Measurements from ENCODE around the gene WDR18.

WDR18 gene

DNA sequence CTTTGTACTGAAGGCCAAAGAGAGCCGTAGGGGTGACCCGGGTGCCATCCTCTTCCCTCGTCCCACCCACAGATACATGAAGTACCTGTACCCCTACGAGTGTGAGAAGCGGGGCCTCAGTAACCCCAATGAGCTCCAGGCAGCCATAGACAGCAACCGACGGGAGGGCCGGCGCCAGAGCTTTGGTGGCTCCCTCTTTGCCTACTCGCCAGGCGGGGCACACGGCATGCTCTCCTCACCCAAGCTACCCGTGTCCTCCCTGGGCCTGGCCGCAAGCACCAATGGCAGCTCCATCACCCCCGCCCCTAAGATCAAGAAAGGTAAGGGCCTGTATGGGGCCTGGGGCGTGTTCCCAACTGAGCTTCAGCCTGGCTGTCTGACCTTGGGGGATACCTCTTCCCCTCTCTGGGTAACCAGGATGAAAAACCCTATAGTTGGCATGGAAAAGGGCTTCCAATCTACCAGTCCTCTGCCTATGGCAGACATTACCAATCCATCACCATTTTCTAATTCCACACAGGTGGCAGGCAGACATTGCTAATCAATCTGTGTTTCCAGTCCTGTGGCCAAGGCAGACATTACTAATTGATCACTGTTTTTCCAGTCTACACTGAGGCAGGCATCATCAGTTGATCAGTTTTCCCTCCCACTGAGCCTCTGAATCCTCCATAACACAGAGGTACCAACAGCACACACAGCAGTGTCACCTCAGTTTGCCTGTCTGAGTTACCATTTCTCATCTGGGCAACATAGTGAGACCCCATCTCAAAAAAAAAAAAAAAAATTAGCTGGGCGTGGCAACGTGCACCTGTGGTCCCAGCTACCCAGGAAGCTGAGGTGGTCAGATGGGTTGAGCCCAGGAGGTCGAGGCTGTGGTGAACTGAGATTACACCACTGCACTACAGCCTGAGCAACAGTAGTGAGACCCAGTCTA lies 19.1 kb upstream of the WDR18 start:
- no peak for DNase-seq (ENCODE audit: low read depth in 2 of 3, low spot score in 2 of 3)

DNA sequence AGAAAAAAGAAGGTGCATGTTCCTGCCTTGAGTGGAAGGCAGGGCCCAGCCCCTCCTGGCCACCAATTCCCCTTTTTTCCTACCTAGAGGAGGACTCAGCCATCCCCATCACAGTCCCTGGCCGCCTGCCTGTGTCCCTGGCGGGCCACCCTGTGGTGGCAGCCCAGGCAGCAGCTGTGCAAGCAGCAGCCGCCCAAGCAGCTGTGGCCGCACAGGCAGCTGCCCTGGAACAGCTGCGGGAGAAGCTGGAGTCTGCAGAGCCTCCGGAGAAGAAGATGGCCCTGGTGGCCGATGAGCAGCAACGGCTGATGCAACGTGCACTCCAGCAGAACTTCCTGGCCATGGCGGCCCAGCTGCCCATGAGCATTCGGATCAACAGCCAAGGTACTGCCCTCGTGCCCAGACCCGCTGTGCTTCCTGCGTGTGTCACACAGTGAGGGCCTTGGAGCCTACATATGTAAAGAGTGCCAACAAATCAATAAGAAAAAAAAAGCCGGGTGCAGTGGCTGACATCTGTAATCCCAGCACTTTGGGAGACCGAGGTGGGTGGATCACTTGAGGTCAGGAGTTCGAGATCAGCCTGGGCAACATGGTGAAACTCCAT lies 17.6 kb upstream of the WDR18 start:
- no peak for DNase-seq (ENCODE audit: low read depth in 2 of 3, low spot score in 2 of 3)

- no peak for DNase-seq (ENCODE audit: low read depth in 2 of 3, low spot score in 2 of 3)
These were observed 13.4 kb upstream of the WDR18 start for GRCh38 chr19:970695-971094.

DNA sequence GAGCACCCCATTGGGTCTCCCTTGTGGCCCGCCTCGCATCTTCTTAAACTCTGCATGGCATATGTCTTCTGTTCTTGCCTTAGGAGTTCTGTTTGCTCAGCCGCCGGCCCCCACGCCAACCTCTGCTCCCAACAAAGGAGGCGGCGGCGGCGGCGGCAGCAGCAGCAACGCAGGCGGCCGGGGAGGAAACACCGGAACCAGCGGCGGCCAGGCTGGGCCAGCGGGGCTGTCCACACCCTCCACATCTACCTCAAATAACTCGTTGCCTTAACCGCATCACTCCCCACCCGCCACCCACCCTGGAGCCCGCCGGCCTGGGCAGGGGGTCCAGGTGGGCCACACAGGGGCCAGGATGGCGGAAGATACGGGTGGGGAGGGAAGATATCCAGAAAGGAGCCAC lies 12.3 kb upstream of the WDR18 start:
- no peak for DNase-seq (ENCODE audit: low read depth in 2 of 3, low spot score in 2 of 3)

DNA sequence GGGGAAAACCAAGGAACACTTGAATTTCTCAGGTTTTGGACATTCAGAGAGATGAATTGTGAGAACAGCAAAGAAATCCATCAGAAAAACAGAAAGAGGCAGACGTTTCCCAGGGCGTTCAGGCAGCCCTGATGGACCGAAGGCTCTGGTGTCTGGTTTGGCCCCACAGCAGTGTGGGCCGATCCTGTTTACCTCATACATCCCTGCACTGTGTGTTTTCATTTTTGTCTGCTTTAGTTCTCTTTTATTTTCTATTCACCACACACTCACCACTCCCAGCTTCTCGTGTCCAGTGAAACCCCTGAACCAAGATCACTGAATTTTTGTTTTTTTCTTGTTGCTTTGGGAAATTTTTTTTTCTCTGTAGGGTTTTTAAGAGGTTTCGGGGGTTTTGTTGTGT lies 11.9 kb upstream of the WDR18 start:
- DNase-seq (ENCODE audit: low read depth in 2 of 3, low spot score in 2 of 3), result no peak

GRCh38 chr19:973726-974563 lies 10.2 kb upstream of the WDR18 start:
- DNase-seq (ENCODE audit: low read depth in 2 of 3, low spot score in 2 of 3), result no peak

- no peak for DNase-seq (ENCODE audit: low read depth in 2 of 3, low spot score in 2 of 3)
These were observed 9.4 kb upstream of the WDR18 start for GRCh38 chr19:974564-975257.

DNA sequence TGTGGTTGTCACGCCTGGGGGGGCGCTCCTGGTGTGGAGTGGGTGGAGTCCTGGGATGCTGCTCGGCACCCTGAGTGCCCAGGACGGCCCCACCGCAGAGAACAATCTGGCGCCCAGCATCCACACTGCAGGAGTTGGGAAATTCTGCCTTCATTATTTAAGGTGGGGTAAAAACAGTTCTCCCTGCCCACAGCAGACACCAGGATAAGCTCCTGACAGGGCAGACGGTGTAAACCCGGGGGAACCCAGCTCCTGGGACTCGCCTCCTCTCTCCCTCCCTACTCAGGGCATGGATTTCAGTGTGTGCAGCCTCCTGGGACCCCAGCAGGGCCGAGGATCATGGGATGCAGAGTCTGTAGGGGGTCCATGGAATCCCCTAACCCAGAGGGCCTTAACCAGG lies 7.7 kb upstream of the WDR18 start:
- no peak for DNase-seq (ENCODE audit: low read depth in 2 of 3, low spot score in 2 of 3)

GRCh38 chr19:977058-977464 lies 7.1 kb upstream of the WDR18 start:
- DNase-seq (ENCODE audit: low read depth in 2 of 3, low spot score in 2 of 3), result no peak

- no peak for DNase-seq (ENCODE audit: low read depth in 2 of 3, low spot score in 2 of 3)
These were observed 4.8 kb upstream of the WDR18 start for GRCh38 chr19:979318-979741.

DNA sequence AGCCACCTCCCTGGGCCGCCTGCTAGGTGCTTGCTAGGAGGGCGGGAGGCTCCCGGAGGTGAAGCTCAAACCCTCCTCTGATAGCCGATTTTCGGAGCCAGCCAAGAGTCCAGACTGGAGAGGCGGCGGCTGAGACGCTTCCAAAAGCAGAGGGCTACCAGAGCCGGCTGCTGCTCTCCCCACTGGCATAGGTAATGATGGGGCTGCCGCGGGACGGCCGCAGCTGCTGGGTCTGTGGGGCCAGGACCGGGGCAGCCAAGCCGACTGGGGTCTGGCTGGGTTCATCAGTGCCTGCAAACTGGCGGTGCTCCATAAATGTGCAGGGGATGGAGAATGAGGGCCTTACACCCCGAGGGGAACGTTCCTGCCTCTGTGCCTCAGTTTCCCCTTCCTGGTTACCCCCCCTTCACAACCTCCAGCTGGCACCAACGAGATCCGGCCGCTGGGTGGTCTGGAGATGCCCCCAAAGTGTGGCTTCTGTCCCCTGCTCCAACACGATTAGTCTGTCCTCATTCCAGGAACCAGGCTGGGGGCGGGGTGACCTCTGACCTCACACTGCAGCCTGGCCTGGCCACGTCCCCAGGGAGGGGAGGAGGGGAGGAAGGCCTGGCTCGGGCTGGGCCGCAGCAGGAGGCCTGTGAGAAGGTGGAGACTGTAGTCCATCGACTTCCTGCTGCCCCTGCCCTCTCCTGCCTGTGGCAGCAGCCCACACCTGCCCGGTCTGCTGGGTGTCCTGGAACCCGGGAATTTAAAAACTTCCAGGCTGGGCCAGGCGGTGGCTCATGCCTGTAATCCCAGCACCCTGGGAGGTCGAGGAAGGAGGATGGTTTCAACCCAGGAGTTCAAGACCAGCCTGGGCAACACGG lies 3.8 kb upstream of the WDR18 start:
- no peak for DNase-seq (ENCODE audit: low read depth in 2 of 3, low spot score in 2 of 3)

DNA sequence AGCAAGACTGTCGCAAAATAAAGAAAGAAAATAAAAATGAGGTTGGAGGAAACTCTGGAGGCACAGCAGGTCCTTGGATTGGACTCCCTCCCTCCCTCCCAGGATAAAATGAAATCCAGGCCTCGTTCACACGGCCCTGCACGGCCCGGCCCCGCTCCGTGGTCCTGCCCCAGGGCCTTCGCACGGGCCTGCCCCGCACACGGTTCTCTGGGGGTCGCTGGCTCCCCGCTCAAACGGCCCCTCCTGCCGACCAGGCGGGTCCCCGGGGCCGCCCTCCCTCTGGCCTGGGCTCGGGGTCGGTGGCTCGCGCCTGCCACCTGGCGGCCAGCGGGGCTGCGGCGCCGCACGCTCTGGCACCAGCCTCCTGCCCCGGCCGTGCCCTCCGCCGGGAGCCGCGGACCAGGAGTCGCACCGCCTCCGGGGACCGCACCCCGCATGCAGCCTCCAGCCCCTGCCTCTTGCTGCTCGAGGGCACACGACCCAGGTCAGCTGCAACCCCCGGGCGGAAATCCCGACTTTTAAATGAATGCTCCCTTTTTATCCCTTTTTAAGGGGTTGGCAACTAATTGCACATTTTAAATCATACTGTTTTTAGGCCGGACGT lies 1.5 kb upstream of the WDR18 start:
- DNase-seq (ENCODE audit: low read depth in 2 of 3, low spot score in 2 of 3), result peak; percentile 60 to 75 (median 73)

GRCh38 chr19:986083-986482 lies 1.9 kb downstream of the WDR18 start:
- DNase-seq (ENCODE audit: low read depth in 2 of 3, low spot score in 2 of 3), result no peak

GRCh38 chr19:988081-988480 lies 3.9 kb downstream of the WDR18 start:
- DNase-seq (ENCODE audit: low read depth in 2 of 3, low spot score in 2 of 3), result no peak

- DNase-seq (ENCODE audit: low read depth in 2 of 3, low spot score in 2 of 3), result no peak
These were observed 4.4 kb downstream of the WDR18 start for GRCh38 chr19:988510-988909.

DNA sequence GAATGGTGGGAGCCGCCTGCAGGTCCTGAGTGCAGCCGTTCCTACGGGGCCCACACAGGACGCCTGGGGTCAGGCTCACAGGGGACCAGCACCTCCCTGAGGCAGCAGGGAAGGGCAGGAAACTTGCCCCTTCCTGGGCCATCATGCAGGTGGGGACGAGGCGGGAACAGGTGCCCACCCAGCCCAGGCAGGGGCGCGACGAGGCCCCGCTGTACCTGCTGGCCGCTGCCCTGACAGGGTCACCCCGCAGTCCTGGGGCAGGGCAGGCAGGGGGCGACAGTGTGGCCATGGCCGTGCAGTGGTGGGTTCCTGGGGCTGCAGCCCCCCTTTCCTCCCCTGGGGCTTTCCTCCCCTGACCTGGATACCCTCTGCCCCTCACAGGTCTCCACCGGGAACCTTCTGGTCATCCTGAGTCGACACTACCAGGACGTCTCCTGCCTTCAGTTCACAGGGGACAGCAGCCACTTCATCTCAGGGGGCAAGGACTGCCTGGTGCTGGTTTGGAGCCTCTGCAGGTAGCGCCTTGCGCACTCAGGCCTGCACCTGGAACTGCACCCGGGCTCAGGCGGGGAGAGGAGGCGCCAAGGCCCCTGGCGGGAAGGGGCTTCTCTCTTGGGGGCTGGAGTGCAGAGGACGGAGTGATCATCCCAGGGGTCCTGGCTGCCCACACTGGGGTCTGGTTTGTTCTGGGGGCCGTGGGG lies 5.4 kb downstream of the WDR18 start:
- no peak for DNase-seq (ENCODE audit: low read depth in 2 of 3, low spot score in 2 of 3)

DNA sequence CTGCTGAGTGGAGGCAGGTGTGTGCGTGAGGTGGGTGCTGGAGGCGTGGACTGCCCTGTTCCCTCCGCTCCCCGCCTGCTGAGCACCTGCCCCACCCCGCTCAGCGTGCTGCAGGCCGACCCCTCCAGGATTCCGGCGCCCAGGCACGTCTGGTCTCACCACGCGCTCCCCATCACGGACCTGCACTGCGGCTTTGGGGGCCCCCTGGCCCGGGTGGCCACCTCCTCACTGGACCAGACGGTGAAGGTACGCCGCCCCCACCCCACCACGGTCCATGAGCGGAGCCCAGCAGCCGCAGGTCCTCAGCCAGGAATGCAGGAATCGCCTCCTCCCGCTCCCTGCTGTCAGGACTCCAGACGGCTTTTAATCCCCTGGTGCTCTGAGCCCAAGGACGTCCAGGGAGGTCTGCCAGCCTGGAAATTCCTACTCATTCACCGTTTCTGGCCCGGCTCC lies 6.0 kb downstream of the WDR18 start:
- no peak for DNase-seq (ENCODE audit: low read depth in 2 of 3, low spot score in 2 of 3)

- DNase-seq (ENCODE audit: low read depth in 2 of 3, low spot score in 2 of 3), result no peak
These were observed 6.6 kb downstream of the WDR18 start for GRCh38 chr19:990746-991145.

Data from activated CD8-positive, alpha-beta memory T cell treated with anti-CD3 and anti-CD28 coated beads for 48 hours (primary cell).